ENCODE data around the gene UXT. TPM values are rescaled to one million over a fixed set of nuclear protein-coding genes. Genes with fewer than 3 reads are reported as not detected.

UXT gene
- total RNA-seq, 4 donors from 2014 or later: 40.5 to 148 (median 77.5) TPM

DNA sequence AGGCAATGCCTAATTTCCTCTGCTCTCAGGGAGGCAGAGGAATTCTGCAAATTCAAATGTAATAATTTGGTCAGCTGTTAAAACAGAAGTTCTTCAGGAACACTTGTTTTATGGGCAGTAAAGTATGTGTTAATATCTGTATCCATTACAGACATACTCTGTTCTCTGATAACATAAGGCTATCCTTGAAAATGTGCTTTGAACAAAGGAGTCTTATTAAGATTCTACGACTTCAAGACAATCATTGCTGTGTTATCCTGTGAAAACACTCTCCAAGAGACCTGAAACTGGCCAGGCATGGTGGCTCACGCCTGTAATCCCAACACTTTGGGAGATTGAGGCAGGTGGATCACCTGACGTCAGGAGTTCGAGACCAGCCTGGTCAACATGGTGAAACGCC lies 27.3 kb downstream of the UXT start:
- no peak for DNase-seq
- Histone ChIP-seq H3K36me3 (peaks cover 0 to under 1% (median 0%) of the 10 kb centered on the region in 3 donors), H3K27me3 (no peaks in the 10 kb centered on the region), H3K9me3 (no peaks in the 10 kb centered on the region), H3K4me3 (no peak overlapping the region), H3K4me1 (no peaks in the 10 kb centered on the region), H3K27ac (no peak overlapping the region)
- TF ChIP-seq POLR2A (IDR thresholded peaks at IDR 0.05): no peak
- TF ChIP-seq, protein P1, sequence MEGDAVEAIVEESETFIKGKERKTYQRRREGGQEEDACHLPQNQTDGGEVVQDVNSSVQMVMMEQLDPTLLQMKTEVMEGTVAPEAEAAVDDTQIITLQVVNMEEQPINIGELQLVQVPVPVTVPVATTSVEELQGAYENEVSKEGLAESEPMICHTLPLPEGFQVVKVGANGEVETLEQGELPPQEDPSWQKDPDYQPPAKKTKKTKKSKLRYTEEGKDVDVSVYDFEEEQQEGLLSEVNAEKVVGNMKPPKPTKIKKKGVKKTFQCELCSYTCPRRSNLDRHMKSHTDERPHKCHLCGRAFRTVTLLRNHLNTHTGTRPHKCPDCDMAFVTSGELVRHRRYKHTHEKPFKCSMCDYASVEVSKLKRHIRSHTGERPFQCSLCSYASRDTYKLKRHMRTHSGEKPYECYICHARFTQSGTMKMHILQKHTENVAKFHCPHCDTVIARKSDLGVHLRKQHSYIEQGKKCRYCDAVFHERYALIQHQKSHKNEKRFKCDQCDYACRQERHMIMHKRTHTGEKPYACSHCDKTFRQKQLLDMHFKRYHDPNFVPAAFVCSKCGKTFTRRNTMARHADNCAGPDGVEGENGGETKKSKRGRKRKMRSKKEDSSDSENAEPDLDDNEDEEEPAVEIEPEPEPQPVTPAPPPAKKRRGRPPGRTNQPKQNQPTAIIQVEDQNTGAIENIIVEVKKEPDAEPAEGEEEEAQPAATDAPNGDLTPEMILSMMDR (IDR thresholded peaks at IDR 0.05): no peak

DNA sequence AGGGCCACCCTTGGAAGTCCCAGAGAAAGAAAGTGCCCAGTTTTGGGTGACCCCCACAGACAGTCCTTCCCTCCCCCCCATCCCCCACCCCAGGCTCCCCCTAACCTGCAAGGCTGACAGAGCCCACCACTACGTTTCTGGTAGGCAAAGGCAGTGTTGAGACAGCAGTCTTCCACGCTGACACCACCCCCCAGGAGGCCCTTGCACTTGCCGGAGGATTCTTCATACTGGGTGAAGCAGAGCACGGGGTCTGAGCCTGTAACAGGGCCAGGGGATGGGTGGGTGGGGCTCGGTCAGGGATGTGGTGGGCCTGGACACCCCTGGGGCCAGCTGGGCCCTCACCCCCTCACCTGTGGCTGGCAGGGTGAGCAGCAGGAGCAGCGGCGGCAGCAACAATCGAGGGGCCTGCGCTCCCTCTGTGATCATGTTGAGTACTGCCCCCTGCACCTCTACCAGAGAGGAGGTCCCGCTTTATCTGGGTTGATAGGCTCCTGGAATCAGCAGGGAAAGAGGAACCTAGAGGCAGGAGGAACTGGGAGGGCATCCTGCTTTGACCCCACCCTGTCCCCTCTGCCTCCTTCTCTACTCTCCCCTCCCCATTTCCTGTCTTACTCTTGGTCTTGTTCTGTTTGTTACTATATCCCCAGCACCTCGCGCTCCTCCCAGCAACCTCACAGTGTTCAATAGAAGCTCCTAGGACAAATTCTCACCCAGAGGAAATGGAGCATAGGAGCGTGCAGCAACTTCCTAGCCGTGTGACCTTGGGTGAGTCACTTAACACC lies 29.4 kb downstream of the UXT start, which contains the start of gene CFP:
TSS of gene CFP (minus strand) at position 512 of the 782 bp plus-strand sequence. CDS start at position 426, 86 bp downstream.
- Histone ChIP-seq H3K4me1 (no peaks in the 10 kb centered on the region), H3K27me3 (no peaks in the 10 kb centered on the region), H3K9me3 (no peaks in the 10 kb centered on the region), H3K4me3 (no peak within 1 kb of the TSS), H3K27ac (peak within 1 kb of the TSS in 1 of 4 donors; percentile 17), H3K36me3 (no peaks in the 10 kb centered on the region)
- TF ChIP-seq, protein P1 (IDR thresholded peaks at IDR 0.05): no peak
- TF ChIP-seq POLR2A (IDR thresholded peaks at IDR 0.05): no peak
- no peak for DNase-seq

DNA sequence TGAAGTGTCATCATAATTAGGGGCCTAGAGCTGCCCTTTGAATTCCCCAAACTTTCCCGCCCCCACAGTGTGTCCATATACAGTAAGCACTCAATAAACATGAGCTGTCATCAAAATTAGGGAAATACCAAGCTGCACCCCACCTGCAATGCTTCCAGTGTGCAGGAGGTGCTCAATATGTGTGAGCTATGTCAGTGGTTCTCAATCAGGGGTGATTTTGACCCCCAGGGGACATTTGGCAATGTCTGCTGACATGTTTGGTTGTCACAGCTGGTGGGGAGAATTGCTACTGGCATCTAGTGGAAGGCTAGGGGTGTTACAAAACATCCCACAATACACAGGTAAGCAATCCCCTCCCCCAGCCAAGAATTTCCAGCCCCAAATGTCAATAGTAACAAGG lies 30.0 kb downstream of the UXT start:
- Histone ChIP-seq H3K36me3 (no peaks in the 10 kb centered on the region), H3K9me3 (no peaks in the 10 kb centered on the region), H3K4me1 (no peaks in the 10 kb centered on the region), H3K27ac (no peak overlapping the region), H3K27me3 (no peaks in the 10 kb centered on the region), H3K4me3 (no peak overlapping the region)
- no peak for DNase-seq
- no peak for TF ChIP-seq POLR2A (IDR thresholded peaks at IDR 0.05)
- TF ChIP-seq, protein P1 (IDR thresholded peaks at IDR 0.05): no peak

DNA sequence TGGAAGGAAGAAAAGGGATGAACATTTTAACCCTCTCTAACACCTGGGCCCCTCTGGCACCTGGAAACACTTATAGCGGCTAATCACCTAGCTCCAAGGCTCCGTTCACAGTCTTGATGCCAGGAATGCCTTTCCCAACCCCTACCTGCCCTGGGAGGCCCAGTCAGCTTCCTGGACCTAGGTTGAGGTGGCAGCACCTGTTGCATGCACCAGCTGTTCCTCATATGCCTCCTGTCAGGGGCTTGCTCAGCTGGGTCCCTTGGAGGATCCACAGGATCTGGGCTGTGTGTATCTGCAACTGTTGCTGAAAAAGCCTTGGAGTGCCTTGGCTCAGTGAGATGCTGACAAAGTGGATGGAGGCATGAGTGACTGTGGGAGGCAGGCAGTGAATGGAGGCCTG lies 33.6 kb downstream of the UXT start:
- Histone ChIP-seq H3K9me3 (no peaks in the 10 kb centered on the region), H3K4me3 (no peak overlapping the region), H3K36me3 (no peaks in the 10 kb centered on the region), H3K27ac (no peak overlapping the region), H3K4me1 (no peaks in the 10 kb centered on the region), H3K27me3 (no peaks in the 10 kb centered on the region)
- DNase-seq: no peak
- TF ChIP-seq, protein P1 (IDR thresholded peaks at IDR 0.05): no peak
- no peak for TF ChIP-seq POLR2A (IDR thresholded peaks at IDR 0.05)

DNA sequence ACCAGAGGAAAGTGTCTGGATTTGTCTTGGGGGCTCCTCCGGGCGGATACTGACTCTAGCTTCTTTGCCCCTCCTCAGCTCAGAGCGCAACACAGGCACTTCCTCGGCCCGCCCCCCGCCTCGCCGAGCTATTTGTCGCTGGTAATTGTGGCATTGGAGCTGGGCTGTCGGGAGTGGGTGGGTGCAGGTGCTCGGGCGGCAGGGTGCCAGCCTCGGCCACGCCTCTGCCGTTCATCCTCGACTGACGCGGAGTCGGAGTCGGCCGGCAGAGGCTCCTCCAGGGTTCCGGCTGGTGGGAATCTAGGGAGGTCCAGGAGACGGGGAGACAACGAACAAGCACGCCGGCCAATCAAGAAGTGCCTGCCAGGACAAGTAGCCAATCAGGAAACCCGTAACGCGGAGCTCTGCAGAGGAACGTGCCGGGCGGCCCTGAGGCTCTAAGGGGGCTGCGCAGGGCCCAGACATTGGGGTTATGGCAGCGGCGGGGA lies 35.4 kb downstream of the UXT start:
- DNase-seq: peak in 2 of 3 donors; percentile 20 to 51
- H3K4me3 ChIP-seq: peak overlapping the region in 2 of 4 donors; percentile 26 to 32
- TF ChIP-seq POLR2A (IDR thresholded peaks at IDR 0.05): no peak
- TF ChIP-seq, protein P1 (IDR thresholded peaks at IDR 0.05): no peak
- no peaks in the 10 kb centered on the region for H3K36me3 ChIP-seq
- H3K27ac ChIP-seq: no peak overlapping the region
- no peaks in the 10 kb centered on the region for H3K4me1 ChIP-seq
- H3K27me3 ChIP-seq: no peaks in the 10 kb centered on the region
- no peaks in the 10 kb centered on the region for H3K9me3 ChIP-seq
